ENCODE measurements around the gene CLDN24.

The CLDN24 gene

DNA sequence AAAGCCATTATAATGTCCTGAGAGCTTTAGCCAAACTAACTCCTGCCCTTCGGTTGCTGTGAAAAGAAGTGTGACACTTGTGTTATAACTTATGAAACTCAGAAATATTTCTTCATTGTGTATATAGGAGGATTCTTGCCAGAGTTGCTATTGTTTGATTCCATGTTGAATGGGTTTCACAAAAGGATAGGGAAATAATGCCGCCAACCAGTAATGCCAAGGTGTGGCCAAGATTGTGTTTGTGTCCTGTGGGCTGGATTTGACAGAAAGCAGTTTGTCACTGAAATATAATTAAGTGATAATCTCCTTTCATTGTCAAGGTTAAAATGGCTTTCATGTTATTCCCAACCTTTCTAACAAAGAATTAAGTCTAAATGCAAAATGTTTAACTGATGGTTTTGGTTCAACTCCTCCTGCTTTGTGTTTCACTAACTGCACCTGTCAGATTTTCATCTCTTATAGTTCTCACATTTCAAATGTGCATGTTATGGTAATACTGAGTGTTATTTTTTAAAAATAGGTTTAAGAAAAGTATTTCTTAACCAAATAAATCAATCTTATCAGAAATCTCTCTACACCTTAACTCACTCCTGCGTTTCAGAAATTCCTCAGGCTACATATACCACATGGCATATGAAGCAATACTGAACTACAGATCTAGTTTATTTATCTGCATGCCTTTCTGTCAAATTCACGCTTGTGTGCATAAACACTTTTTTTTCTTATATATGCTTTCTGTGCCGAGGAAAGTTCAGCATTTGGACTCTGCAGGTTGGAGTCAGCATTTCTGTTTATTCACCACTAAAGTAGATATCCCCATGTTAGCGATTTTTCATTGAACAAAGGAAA is 1.8 kb downstream of the CLDN24 start, which contains the start of gene CLDN22:
TSS of gene CLDN22 (minus strand) at position 66 of the 849 bp plus-strand sequence. CDS start at position 8, 58 bp downstream.
- DNase-seq: no peak

DNA sequence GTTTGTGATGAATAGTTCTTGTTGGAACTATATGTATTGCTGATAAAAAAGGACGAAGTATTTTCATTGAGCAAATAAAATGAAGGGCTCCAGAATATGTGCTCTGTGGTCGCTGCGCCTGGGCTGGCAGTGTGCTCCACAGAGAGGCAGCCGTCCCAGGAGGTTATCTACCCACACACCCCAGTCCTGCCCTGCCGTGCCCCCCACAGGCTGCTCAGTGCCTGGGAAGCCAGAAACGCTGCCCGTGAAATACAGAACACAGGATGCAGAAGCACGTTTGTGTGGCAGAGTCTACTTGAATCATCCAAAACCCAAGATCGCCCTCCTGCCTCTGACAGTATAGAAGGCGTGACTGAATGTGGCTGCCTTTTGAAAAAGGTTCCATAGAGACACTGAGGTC is 3.6 kb downstream of the CLDN24 start:
- DNase-seq: no peak

DNA sequence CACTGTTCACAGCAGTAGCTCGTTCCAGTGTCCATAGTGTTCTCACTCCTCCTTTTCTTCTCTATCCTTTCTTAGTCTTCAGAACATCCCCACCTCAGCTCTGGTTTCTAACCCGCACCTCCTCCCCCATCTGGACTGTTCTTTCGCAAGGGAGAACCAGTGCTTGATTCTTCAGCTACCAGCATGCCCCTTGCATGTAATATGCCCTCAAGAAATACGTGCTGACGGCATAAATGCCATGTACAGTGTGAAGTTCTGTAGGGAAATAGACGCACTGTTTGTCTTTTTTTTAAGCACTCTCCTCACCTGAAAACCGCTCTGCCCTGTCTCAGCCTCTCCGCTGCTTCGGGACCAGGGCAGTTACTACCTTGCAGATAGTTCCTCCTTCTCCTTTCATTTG is 7.4 kb downstream of the CLDN24 start:
- no peak for DNase-seq

DNA sequence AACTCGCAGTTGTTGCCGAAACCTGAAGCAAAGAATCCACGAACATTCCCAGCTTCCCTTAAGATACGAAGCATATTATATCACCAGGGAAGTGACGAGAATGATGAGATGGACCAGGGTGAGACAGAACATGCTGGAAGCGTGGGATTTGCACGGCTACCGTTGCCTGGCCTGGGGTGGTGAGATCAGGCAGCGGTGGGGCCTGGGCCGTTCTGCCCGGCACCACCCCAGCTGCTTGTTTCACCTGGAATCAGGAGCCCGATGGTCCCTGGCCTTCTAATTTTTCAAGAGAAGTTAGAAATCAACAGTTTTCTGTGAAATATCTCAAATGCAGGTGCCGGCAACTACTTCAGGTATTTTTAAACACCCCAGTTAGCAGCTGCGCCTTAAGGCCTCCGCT is 7.9 kb downstream of the CLDN24 start:
- no peak for DNase-seq

DNA sequence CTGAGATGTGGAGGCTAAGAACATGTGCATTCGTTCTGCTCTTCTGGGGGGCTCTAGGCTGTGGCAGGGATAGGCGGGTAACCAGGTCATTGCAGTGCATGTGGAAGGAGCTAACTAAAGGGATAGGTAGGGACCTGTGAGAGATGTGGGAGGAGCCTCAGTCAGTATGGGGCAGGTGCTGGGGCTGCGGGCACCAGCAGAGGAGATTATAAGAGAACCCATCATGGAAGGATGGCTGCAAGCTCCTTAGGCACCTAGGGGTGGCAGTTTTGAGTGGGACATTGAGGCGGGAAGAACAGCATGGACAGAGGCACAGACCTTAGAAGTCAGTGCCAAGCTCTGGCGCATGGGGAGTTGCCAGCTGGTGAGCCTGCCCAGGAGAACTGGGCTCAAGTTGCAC is 9.4 kb downstream of the CLDN24 start:
- no peak for DNase-seq

DNA sequence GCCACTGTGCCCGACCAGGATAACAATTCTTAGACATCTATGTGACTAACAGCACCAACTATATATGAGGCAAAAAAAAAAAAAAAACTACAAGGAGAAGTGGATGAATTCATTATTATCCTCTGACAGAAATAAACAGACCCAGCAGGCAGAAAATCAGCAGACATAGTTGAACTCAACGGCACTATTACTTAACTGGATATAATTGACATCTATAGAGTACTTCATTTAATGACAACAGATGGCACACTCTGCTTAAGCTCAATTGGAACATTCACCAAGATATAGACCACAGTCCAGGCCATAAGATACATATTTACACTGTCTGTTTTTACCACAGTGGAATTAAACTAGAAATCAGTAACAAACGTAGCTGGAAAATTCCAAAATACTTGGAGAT is 15.4 kb downstream of the CLDN24 start:
- no peak for DNase-seq

DNA sequence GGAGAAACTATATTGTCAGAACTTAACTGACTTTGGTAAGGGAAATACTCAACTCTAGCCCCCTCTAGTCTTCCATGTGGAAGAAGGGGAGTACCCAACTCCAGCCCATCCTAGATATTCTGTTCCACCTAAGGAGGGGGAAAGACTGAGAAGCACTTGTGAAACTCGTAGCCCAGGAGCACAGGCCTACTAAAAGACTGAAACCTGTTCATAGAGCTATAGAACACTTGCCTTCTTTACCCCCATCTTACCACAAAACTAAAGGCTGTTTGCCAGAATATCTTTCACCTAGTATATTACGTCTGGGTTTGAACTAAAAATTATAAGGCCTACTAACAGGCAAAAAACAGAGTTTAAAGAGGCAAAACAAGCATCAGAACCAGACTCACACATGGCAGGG is 17.7 kb downstream of the CLDN24 start:
- no peak for DNase-seq

DNA sequence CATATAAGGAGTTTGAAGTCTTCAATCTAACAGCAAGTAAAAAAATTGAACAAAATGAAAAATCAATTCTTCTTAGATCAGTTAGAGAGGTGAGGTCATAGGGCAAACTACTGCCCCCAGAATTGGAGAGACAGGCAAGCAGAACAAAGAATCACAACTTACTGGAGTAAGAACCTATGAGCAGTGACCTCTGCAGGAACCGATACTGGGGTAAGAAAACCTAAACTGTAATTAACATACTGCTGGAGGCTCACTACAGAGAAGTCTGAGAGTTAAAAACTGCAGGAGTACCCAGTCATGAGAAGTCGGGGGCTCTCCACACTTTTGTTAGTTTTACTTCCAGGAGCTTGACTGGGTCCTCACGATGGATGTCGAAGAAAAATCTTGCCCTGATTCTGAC is 18.2 kb downstream of the CLDN24 start:
- DNase-seq: no peak

DNA sequence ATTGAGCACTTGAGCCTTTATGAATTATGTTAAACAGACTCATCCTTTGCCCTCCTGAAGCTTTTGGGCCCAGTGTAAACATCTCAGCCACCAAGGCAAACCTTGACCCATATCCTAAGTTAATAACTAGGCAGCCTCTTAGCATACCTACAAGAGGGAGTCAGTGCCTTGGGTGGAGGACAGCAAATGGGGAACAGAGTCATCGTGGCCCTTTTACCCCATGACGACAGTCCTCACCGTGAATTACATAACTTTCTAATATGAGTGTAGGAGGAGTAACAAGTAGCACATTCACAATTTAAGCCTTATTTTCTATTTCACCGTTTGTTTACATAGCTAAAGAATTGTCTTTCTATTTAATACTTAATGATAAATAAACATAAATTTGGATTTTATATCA is 18.9 kb downstream of the CLDN24 start:
- DNase-seq: no peak

DNA sequence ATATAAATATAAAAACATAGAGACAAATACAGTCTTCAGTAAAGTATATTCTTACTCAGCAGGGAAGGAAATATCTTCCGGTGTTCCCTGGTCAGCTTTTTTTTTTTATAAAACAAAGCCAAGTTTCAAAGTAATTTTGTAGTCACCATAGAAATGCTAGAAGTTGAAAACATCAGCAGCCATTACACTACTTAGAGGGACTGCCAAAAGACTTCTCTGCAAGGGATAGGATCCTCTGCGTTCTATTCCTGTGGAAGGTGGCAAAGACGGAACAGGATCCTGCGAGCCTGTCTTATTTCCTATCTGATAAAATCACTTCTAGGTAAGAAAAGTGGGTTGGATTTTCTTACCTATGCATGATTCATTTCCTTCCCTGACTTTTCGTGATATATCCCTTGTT is 21.6 kb downstream of the CLDN24 start:
- DNase-seq: no peak

DNA sequence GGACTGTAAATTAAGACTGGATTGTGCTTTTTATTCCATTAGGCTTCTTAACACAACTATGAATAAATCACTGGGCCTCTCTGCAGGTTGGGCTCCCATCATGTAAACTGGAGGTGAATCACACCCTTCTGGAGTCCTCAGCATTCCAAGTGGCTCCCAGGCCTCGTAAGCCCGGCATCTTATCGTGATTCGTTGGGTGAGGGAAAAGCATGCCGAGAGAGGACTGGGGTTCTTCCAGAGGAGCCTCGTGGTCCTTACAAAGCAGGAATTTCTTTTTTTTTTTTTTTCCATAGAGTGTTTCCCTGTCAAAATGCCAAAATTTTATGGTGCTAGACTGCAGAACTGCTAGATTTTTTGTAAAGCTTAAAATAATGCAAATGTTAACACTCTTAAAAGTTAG is 22.2 kb downstream of the CLDN24 start:
- DNase-seq: no peak

DNA sequence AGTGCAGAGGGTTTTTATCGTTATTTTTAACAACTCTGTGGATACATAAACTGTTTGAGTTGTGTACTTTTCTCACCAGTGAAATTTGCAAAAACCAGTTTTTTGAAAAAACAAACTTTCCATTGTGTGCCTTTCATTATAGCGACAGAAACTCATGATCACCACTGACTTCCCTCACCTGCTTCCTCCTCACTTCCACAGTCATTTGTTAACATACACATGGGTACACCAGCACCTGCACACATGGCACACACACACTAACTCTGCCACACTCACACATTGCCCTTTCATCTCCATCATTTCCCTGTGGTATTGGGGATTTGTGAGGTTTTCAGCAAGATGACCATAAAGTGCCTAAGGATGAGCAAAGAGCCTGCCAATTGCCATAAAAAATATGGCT is 22.8 kb downstream of the CLDN24 start:
- DNase-seq: no peak

DNA sequence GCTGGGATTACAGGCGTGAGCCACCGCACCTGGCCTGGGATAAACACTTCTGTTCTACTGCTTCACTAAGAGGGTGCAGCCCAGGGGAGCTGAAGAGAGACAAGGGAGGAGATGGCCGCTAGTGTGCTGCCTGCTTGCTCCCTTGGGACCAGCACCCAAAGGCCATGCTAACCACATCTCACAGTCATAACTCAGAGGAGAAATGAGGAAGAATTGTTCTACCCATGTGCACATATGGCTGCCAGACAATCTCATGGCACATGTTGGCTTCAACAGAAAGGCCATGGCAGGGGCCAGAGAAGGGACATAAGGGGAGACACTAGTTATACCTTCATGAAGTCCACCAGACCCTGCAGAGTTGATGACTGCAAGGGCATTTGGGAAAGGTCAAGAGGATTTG is 24.6 kb downstream of the CLDN24 start:
- DNase-seq: no peak

DNA sequence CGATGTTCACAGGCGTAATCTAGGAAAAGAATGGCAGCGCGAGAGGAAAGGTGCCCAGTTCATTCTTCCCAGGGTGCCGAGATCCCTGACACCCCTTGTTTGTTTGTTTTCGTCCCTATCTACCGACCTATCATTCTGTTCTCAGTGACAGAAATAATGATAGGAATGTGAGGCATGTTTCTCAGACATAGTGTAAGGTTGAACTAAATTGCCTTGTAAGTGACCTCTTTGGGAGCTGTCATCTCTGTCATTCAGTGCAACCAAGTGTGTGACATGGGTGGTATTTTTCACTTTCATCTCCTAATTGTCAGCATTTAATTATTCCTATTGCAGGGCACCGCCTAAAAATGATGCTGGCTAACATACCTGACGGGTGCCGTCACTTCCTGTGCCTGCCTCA is 26.5 kb downstream of the CLDN24 start:
- DNase-seq: no peak

DNA sequence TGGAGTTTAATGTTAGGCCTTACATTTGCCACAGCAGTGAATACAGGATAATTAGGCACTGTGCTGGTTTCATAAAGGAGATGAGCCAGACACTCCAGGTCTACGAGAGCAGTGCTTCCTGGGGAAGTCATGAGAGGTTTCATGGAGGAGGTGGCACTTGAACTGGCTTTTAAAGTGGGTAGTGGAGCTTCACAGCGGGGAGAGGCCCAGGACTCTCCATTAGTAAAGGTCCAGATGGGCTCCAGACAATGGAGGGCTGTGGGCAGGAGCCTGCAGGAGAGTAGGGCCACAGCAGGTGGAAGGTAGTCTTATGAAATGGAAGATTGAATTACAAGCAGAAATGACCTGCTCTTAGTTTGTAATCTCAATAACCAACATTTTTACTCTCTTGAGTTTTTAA is 31.2 kb downstream of the CLDN24 start:
- no peak for DNase-seq

DNA sequence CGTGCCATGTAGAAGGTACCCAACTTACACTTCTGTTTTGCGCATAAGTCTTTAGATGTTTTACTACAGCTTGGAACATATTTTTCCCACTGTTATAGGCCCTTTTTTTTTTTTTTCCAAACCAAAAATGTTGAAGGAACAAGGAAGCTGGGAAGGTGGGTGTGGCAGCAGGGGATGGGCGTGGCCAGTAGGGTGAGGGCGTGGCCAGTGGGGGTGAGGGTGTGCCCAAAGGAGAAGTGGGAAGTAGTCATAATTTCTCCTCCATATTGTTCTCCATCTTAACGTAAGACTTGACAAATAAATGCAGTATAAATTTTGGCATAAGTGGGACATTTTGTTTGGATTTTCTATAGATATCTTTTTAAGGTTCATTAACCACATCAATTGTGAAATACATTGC is 32.5 kb downstream of the CLDN24 start:
- no peak for DNase-seq

DNA sequence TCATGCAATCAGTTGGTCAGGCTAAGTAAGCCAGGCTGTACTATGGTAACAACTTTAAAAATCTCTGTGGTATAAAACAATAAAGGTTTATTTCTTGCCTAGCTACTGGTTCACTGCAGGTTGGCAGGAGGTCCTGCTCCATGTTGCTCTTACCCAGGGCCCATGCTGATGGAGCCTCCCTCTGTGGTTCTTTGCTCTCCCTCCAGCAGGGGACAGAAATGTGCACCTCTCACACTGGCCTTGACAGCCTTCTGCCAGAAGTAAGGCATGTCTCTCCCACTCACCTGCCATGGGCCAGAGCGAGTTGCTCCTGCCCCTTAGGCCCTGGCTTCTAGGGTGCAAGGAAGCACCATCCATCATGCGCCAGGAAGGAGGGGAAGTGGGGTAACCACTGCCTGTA is 33.3 kb downstream of the CLDN24 start:
- no peak for DNase-seq

DNA sequence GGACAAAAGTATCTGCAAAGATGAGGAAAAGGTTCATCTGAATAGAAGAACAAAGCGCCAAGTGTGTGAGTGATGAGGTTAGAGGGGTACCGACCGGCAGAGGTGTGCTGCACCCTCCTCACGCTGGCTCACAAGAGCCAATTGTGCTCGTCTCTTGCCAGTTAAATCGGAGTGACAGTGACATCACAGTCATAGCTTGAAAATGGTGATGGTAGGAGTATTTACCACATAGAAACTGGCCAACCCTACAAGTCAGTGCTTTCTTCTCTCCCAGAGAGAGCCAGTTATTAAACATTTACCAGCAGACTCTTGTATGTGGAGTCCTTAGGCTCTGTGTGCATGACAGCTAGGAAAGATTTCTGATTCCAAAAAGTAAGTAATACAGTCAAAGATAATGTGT is 34.5 kb downstream of the CLDN24 start:
- no peak for DNase-seq

DNA sequence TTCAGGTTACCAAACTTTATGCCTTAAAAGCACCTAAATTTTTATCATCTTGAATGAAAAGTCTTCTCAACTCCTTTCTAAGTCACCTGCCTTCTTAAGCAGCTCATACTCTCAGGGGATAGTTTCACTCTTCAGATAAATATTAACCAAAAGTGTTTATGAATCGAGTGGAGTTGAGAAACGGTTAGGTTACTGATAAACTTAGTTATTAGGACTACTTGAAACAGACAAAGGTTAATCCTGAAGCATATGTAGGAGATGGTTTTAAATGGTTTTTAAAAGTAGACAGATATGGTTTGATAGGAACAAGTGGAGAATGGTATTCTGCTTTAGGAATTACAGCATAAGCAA is 34.9 kb downstream of the CLDN24 start:
- no peak for DNase-seq

DNA sequence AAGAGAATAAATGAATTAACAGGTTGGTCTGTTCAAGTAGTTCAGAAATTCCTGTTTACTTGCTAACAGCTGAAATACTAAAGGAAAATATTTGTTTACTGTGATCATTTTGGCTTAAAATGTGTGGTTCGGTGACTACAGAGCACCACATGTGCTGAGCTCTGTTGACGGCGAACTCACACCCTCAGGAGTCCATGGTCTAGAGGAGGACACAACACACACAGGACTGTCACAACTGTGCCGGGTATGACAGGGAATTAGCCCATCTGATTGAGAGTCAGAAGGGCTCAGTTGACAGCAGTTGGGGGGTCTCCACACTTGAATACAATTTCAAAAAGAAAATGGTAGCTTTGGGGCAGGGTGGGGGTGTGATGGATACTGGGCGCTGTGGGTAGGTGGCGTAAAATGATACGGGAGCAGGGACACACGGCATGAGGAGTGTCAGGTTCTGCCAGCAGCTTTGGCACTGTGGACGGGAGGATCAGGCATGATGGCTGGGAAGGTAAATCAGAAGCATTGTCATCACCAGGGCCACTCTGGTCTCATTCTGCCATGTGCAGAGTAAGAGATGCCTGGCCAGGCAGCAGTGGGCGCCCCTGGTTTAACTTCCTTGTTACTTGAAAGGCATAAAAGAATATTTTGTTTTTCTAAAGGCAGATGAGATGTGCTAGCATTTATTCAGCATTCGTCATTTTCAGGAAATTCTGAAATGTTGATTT is 35.5 kb downstream of the CLDN24 start:
- no peak for DNase-seq

DNA sequence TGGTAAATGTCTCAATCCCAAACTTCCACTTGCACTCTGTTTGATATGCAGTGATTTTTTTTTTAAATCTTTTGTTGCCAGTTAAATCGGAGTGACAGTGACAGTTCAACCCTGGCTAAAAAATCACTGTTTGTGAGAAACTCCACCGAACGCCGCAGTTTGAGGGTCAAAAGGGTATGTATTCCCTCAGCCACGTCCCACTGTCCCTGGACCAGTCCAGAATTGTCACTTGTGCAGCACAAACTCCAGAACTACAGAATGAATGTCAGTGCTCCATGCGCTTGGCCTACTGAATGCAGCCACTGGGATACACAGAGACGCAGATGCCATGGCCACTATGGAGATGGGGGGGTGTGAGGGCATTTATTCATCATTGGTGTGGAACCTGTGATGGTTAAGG is 36.3 kb downstream of the CLDN24 start:
- no peak for DNase-seq

DNA sequence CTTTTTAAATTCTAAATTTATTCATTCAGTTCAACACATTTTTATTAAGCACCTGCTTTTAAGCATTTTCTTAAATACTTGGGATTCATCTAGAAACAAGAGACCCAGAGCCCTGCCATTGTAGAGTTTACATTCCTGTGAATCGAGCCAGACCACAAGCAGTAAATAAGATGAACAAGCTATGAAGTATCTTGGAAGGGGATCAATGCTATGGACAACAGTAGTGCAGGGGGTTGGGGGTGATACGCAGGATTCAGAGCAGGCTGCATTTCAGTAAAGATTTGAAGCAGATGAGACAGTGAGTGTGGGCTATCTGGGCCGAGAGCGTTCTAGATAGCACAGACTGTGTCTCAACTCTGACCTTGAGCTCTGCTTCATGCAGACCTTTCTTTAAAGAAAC is 37.3 kb downstream of the CLDN24 start:
- no peak for DNase-seq

DNA sequence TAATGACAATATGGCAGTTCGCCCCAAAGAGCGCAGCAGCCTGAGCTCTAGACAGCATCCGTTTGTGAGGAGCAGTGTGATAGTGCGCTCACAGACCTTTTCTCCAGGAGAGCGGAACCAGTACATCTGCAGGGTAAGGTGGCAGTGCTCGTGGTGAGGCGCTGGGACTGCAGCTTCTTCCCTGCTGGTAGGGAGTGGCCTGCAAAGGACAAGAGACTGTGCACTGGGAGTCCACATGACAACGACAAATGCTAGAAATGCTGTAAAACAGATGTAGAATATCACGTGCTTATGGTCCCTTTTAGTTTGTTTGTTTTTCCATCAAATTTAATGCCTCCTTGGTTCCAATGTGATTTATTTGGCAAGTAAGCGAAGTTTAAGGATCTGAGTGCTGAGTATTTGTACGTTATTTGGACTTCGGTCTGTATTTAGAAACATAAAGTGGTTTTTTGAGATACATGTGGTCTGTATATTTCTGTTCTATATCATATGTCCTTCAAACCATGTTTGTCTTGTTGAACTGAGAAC is 37.9 kb downstream of the CLDN24 start:
- no peak for DNase-seq

DNA sequence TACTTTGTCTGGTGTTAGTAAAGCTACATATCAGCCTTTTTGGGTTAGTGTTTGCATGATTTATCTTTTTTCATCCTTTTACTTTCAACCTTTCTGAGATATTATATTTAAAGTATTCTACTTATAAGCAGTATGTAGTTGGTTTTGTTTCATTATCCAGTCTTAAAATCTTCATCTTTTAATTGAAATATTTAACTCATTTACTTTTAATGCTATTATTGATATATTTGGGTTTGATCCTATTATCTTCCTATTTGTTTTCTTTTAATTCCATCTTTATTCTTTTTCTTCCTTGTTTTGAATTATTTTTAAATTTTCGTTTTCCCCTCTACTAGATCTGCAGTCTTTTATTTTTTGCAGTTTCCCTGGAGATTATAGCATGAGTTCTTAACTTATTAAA is 46.1 kb downstream of the CLDN24 start:
- DNase-seq: no peak
